Skeletal muscle satellite cell (primary cell): Measurements from ENCODE around the gene IFNL4.
"Not testable (repeated sequence)": the region's sequence is repeated elsewhere in the genome, so short reads cannot be mapped to it uniquely, and the experiment has no call there.

Source experiments
- H3K27me3 ChIP-seq: 2 replicates; pipeline ENCODE4 v1.7.0; 2013; ENCODE audit warnings: low read length; ENCODE audit not compliant: control insufficient read depth, insufficient read depth
- H3K36me3 ChIP-seq: 2 replicates; pipeline ENCODE4 v1.7.0; 2013; ENCODE audit warnings: mild to moderate bottlenecking, control low read depth, low read length; ENCODE audit not compliant: insufficient read depth
- H3K4me1 ChIP-seq: 2 replicates; pipeline ENCODE4 v1.7.0; 2013; ENCODE audit warnings: low read length; ENCODE audit not compliant: control insufficient read depth, insufficient read depth
- H3K4me2 ChIP-seq: 2 replicates; pipeline ENCODE4 v1.7.0; 2013; ENCODE audit warnings: mild to moderate bottlenecking, low read length
- H3K4me3 ChIP-seq: 2 replicates; pipeline ENCODE4 v1.7.0; 2013; ENCODE audit warnings: low read length
- H3K9ac ChIP-seq: 2 replicates; pipeline ENCODE4 v1.7.0; 2013; ENCODE audit warnings: mild to moderate bottlenecking, low read depth, low read length, moderate library complexity
- H3K9me3 ChIP-seq: replicated peaks from 2 replicates; pipeline ENCODE4 v1.7.0; 2013; ENCODE audit warnings: mild to moderate bottlenecking, control low read depth, low read length

Gene IFNL4

GRCh38 chr19:39254531-39255345, 6.1 kb upstream of the IFNL4 start:
- H3K9ac ChIP-seq: no peak overlapping the region
- no peaks in the 10 kb centered on the region for H3K36me3 ChIP-seq
- peaks cover 43% of the 10 kb centered on the region for H3K27me3 ChIP-seq
- no peak overlapping the region for H3K4me2 ChIP-seq
- no peaks in the 10 kb centered on the region for H3K9me3 ChIP-seq
- H3K4me1 ChIP-seq: no peaks in the 10 kb centered on the region
- no peak overlapping the region for H3K4me3 ChIP-seq

- Histone ChIP-seq H3K36me3 (no peaks in the 10 kb centered on the region), H3K9me3 (no peaks in the 10 kb centered on the region), H3K4me3 (no peak overlapping the region), H3K9ac (no peak overlapping the region), H3K27me3 (peaks cover 54% of the 10 kb centered on the region), H3K4me1 (no peaks in the 10 kb centered on the region), H3K4me2 (no peak overlapping the region)
Observed at GRCh38 chr19:39253374-39254149, 4.9 kb upstream of the IFNL4 start.

GRCh38 chr19:39252458-39252857, 3.8 kb upstream of the IFNL4 start:
- H3K9ac ChIP-seq: no peak overlapping the region
- H3K4me2 ChIP-seq: no peak overlapping the region
- H3K36me3 ChIP-seq: no peaks in the 10 kb centered on the region
- H3K9me3 ChIP-seq: no peaks in the 10 kb centered on the region
- H3K4me1 ChIP-seq: no peaks in the 10 kb centered on the region
- H3K27me3 ChIP-seq: peaks cover 66% of the 10 kb centered on the region
- H3K4me3 ChIP-seq: no peak overlapping the region

GRCh38 chr19:39251846-39252245, 3.2 kb upstream of the IFNL4 start:
- Histone ChIP-seq H3K4me1 (peaks cover 3% of the 10 kb centered on the region), H3K27me3 (peaks cover 72% of the 10 kb centered on the region), H3K4me2 (no peak overlapping the region), H3K36me3 (no peaks in the 10 kb centered on the region), H3K9me3 (no peaks in the 10 kb centered on the region), H3K4me3 (no peak overlapping the region), H3K9ac (no peak overlapping the region)

- peaks cover 65% of the 10 kb centered on the region for H3K27me3 ChIP-seq
- H3K36me3 ChIP-seq: no peaks in the 10 kb centered on the region
- no peak overlapping the region for H3K4me2 ChIP-seq
- H3K4me3 ChIP-seq: no peak overlapping the region
- H3K9ac ChIP-seq: no peak overlapping the region
- peaks cover 3% of the 10 kb centered on the region for H3K4me1 ChIP-seq
- H3K9me3 ChIP-seq: no peaks in the 10 kb centered on the region
Observed at GRCh38 chr19:39251081-39251480, 2.4 kb upstream of the IFNL4 start.

GRCh38 chr19:39247701-39248664, 673 bp downstream of the IFNL4 start:
- H3K9me3 ChIP-seq: no peaks in the 10 kb centered on the region
- H3K4me2 ChIP-seq: no peak overlapping the region
- no peaks in the 10 kb centered on the region for H3K36me3 ChIP-seq
- peaks cover 46% of the 10 kb centered on the region for H3K27me3 ChIP-seq
- H3K4me1 ChIP-seq: peaks cover 3% of the 10 kb centered on the region
- no peak overlapping the region for H3K4me3 ChIP-seq
- no peak overlapping the region for H3K9ac ChIP-seq

GRCh38 chr19:39246951-39247669, 1.5 kb downstream of the IFNL4 start:
- Histone ChIP-seq H3K36me3 (no peaks in the 10 kb centered on the region), H3K4me3 (no peak overlapping the region), H3K4me1 (peaks cover 3% of the 10 kb centered on the region), H3K27me3 (peaks cover 39% of the 10 kb centered on the region), H3K4me2 (peak overlapping the region; percentile 25), H3K9me3 (no peaks in the 10 kb centered on the region), H3K9ac (no peak overlapping the region)

- not testable (repeated sequence) for H3K4me3 ChIP-seq, H3K9me3 ChIP-seq, H3K9ac ChIP-seq, H3K4me2 ChIP-seq, H3K4me1 ChIP-seq, H3K36me3 ChIP-seq
- peaks cover 42% of the 10 kb centered on the region for H3K27me3 ChIP-seq
Observed at GRCh38 chr19:39245166-39245565, 3.5 kb downstream of the IFNL4 start.

GRCh38 chr19:39244410-39245100, 4.1 kb downstream of the IFNL4 start, which contains the start of gene IFNL3:
TSS of gene IFNL3 (minus strand) at chr19:39245006. CDS start at chr19:39244967, 39 bp downstream.
- H3K27me3 ChIP-seq: peaks cover 45% of the 10 kb centered on the region
- H3K36me3 ChIP-seq, H3K9me3 ChIP-seq, H3K4me3 ChIP-seq, H3K4me1 ChIP-seq, H3K4me2 ChIP-seq, H3K9ac ChIP-seq: not testable (repeated sequence)

GRCh38 chr19:39243741-39244140, 4.9 kb downstream of the IFNL4 start:
- H3K4me3 ChIP-seq, H3K4me1 ChIP-seq, H3K36me3 ChIP-seq, H3K9me3 ChIP-seq, H3K9ac ChIP-seq, H3K4me2 ChIP-seq: not testable (repeated sequence)
- peaks cover 44% of the 10 kb centered on the region for H3K27me3 ChIP-seq
